ENCODE measurements around the gene CSMD2.
"Not testable (repeated sequence)": the region's sequence is repeated elsewhere in the genome, so short reads cannot be mapped to it uniquely, and the experiment has no call there.

The CSMD2 gene

GRCh38 chr1:34108269-34108668 lies 56.8 kb downstream of the CSMD2 start:
- H4K20me1 ChIP-seq (ENCODE audit: insufficient read depth, low read length), result no peaks in the 10 kb centered on the region
- H3K36me3 ChIP-seq (replicated peaks; ENCODE audit: insufficient read depth, low read length), result no peaks in the 10 kb centered on the region
- no peaks in the 10 kb centered on the region for H3K9me3 ChIP-seq (replicated peaks; ENCODE audit: insufficient read depth, low read length)
- no peaks in the 10 kb centered on the region for H3K9me2 ChIP-seq (replicated peaks; ENCODE audit: insufficient read depth, low read length)
- no peak overlapping the region for H3K27ac ChIP-seq (ENCODE audit: low read length)
- no peak for DNase-seq
- no peak overlapping the region for H3K9ac ChIP-seq (ENCODE audit: low read length)
- no peak overlapping the region for H2AFZ ChIP-seq (ENCODE audit: low read length)
- no peaks in the 10 kb centered on the region for H3K79me2 ChIP-seq (ENCODE audit: low read length)
- no peak overlapping the region for H3K4me2 ChIP-seq (ENCODE audit: low read depth, low read length)
- no peak for TF ChIP-seq EZH2 (optimal IDR thresholded peaks at IDR 0.05; ENCODE audit: low read depth, low read length)
- no peak for TF ChIP-seq EZH2phosphoT487 (IDR thresholded peaks at IDR 0.05; ENCODE audit: low read length)
- TF ChIP-seq, protein P1, sequence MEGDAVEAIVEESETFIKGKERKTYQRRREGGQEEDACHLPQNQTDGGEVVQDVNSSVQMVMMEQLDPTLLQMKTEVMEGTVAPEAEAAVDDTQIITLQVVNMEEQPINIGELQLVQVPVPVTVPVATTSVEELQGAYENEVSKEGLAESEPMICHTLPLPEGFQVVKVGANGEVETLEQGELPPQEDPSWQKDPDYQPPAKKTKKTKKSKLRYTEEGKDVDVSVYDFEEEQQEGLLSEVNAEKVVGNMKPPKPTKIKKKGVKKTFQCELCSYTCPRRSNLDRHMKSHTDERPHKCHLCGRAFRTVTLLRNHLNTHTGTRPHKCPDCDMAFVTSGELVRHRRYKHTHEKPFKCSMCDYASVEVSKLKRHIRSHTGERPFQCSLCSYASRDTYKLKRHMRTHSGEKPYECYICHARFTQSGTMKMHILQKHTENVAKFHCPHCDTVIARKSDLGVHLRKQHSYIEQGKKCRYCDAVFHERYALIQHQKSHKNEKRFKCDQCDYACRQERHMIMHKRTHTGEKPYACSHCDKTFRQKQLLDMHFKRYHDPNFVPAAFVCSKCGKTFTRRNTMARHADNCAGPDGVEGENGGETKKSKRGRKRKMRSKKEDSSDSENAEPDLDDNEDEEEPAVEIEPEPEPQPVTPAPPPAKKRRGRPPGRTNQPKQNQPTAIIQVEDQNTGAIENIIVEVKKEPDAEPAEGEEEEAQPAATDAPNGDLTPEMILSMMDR (IDR thresholded peaks at IDR 0.05; ENCODE audit: low read length), result no peak
- no peaks in the 10 kb centered on the region for H3F3A ChIP-seq (ENCODE audit: insufficient read depth, low read length)
- peaks cover 9% of the 10 kb centered on the region for H3K27me3 ChIP-seq (replicated peaks; ENCODE audit: insufficient read depth, low read length)
- no peak overlapping the region for H3K4me3 ChIP-seq (ENCODE audit: low read length)
- no peaks in the 10 kb centered on the region for H3K4me1 ChIP-seq (ENCODE audit: low read length)

GRCh38 chr1:34101151-34101550 lies 63.9 kb downstream of the CSMD2 start:
- Histone ChIP-seq H3F3A (ENCODE audit: insufficient read depth, low read length) (no peaks in the 10 kb centered on the region), H3K27me3 (replicated peaks; ENCODE audit: insufficient read depth, low read length) (peaks cover 16% of the 10 kb centered on the region), H3K4me1 (ENCODE audit: low read length) (no peaks in the 10 kb centered on the region), H3K9me3 (replicated peaks; ENCODE audit: insufficient read depth, low read length) (no peaks in the 10 kb centered on the region), H4K20me1 (ENCODE audit: insufficient read depth, low read length) (no peaks in the 10 kb centered on the region), H2AFZ (ENCODE audit: low read length) (no peak overlapping the region), H3K36me3 (replicated peaks; ENCODE audit: insufficient read depth, low read length) (no peaks in the 10 kb centered on the region), H3K27ac (ENCODE audit: low read length) (no peak overlapping the region), H3K79me2 (ENCODE audit: low read length) (no peaks in the 10 kb centered on the region), H3K4me2 (ENCODE audit: low read depth, low read length) (no peak overlapping the region), H3K4me3 (ENCODE audit: low read length) (no peak overlapping the region), H3K9ac (ENCODE audit: low read length) (no peak overlapping the region), H3K9me2 (replicated peaks; ENCODE audit: insufficient read depth, low read length) (no peaks in the 10 kb centered on the region)
- no peak for DNase-seq
- no peak for TF ChIP-seq EZH2phosphoT487 (IDR thresholded peaks at IDR 0.05; ENCODE audit: low read length)
- TF ChIP-seq, protein P1 (IDR thresholded peaks at IDR 0.05; ENCODE audit: low read length), result no peak
- TF ChIP-seq EZH2 (optimal IDR thresholded peaks at IDR 0.05; ENCODE audit: low read depth, low read length), result no peak

DNA sequence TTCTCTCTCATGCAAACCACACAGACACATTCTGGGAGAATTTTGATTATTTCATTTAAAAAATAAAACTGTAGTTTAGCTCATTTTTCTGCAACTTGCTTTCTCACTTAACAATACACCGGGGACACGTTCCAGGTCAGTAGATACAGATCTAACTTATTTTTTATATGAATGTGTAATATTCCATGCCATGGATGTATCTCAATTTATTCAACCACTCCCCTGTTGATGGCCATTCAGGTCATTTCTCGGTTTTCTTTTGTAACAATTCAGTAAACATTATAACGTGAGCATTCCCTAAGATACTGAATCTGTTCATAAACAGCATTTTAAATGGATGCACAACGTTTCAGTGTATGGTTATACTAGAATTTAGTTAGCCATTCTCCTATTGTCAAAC lies 64.7 kb downstream of the CSMD2 start:
- no peak overlapping the region for H2AFZ ChIP-seq (ENCODE audit: low read length)
- no peak overlapping the region for H3K4me2 ChIP-seq (ENCODE audit: low read depth, low read length)
- DNase-seq, result no peak
- H3K4me1 ChIP-seq (ENCODE audit: low read length), result no peaks in the 10 kb centered on the region
- H4K20me1 ChIP-seq (ENCODE audit: insufficient read depth, low read length), result no peaks in the 10 kb centered on the region
- no peaks in the 10 kb centered on the region for H3F3A ChIP-seq (ENCODE audit: insufficient read depth, low read length)
- no peak overlapping the region for H3K27ac ChIP-seq (ENCODE audit: low read length)
- no peaks in the 10 kb centered on the region for H3K36me3 ChIP-seq (replicated peaks; ENCODE audit: insufficient read depth, low read length)
- no peak overlapping the region for H3K4me3 ChIP-seq (ENCODE audit: low read length)
- no peak for TF ChIP-seq EZH2 (optimal IDR thresholded peaks at IDR 0.05; ENCODE audit: low read depth, low read length)
- no peak for TF ChIP-seq EZH2phosphoT487 (IDR thresholded peaks at IDR 0.05; ENCODE audit: low read length)
- TF ChIP-seq, protein P1 (IDR thresholded peaks at IDR 0.05; ENCODE audit: low read length), result no peak
- H3K9me3 ChIP-seq (replicated peaks; ENCODE audit: insufficient read depth, low read length), result no peaks in the 10 kb centered on the region
- no peak overlapping the region for H3K9ac ChIP-seq (ENCODE audit: low read length)
- H3K27me3 ChIP-seq (replicated peaks; ENCODE audit: insufficient read depth, low read length), result peaks cover 16% of the 10 kb centered on the region
- no peaks in the 10 kb centered on the region for H3K79me2 ChIP-seq (ENCODE audit: low read length)
- no peaks in the 10 kb centered on the region for H3K9me2 ChIP-seq (replicated peaks; ENCODE audit: insufficient read depth, low read length)

DNA sequence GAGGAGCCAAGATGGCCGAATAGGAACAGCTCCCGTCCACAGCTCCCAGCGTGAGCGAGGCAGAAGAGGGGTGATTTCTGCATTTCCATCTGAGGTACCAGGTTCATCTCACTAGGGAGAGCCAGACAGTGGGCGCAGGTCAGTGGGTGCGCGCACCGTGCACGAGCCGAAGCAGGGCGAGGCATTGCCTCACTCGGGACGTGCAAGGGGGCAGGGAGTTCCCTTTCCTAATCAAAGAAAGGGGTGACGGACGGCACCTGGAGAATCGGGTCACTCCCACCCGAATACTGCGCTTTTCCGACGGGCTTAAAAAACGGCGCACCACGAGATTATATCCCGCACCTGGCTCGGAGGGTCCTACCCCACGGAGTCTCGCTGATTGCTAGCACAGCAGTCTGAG lies 72.6 kb downstream of the CSMD2 start:
- not testable (repeated sequence) for H2AFZ ChIP-seq (ENCODE audit: low read length); H3K27ac ChIP-seq (ENCODE audit: low read length); H3K9ac ChIP-seq (ENCODE audit: low read length); H3K4me3 ChIP-seq (ENCODE audit: low read length); H3K9me2 ChIP-seq (replicated peaks; ENCODE audit: insufficient read depth, low read length); H3K4me2 ChIP-seq (ENCODE audit: low read depth, low read length); DNase-seq; H3F3A ChIP-seq (ENCODE audit: insufficient read depth, low read length); H3K9me3 ChIP-seq (replicated peaks; ENCODE audit: insufficient read depth, low read length); H3K79me2 ChIP-seq (ENCODE audit: low read length); H3K27me3 ChIP-seq (replicated peaks; ENCODE audit: insufficient read depth, low read length); H3K4me1 ChIP-seq (ENCODE audit: low read length); H3K36me3 ChIP-seq (replicated peaks; ENCODE audit: insufficient read depth, low read length); H4K20me1 ChIP-seq (ENCODE audit: insufficient read depth, low read length)

Measured in MM.1S (cell line).